Erythroblast (primary cell): ENCODE measurements around the gene BRAP.

Experiments used
- GATA1 ChIP-seq: IDR thresholded peaks from 2 replicates; pipeline ENCODE4 v1.6.1; 2011; ENCODE audit warnings: low read depth, mild to moderate bottlenecking, control low read depth, low read length, moderate library complexity
- POLR2A ChIP-seq: IDR thresholded peaks from 2 replicates; pipeline ENCODE4 v1.6.1; 2011; ENCODE audit warnings: mild to moderate bottlenecking, low read length

GRCh38 chr12:111706145-111706544 lies 20.4 kb upstream of the BRAP start:
- TF ChIP-seq POLR2A (no peak), GATA1 (no peak)
